DMS79 treated with DMSO at 0.1 percent for 48 hours (cell line): ENCODE measurements around the gene PARD3B.
"Not testable (repeated sequence)": the region's sequence is repeated elsewhere in the genome, so short reads cannot be mapped to it uniquely, and the experiment has no call there.

Source experiments
- DNase-seq: peaks from one replicate; lab custom pipeline; 2025; lab: John Stamatoyannopoulos, UW

The PARD3B gene

DNA sequence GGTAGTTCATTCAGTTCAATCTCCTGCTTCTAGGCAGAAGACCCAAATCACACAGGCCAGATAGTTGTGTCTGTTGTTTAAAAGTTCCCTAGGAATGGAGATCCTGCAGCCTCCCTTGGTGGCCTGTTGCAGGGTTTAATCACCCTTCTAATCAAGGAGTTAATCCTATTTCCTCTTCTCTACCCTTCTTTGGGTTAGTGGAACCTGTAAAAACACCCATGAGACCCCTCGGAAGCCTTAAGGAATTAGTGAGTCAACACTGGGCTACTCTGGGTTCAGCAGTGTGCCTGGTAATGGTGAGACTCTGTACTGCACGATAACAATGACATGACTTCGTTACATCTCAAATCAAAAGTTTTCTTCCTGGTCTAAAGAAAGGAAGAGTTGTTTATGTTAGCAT is 919.4 kb downstream of the PARD3B start:
- no peak for DNase-seq

DNA sequence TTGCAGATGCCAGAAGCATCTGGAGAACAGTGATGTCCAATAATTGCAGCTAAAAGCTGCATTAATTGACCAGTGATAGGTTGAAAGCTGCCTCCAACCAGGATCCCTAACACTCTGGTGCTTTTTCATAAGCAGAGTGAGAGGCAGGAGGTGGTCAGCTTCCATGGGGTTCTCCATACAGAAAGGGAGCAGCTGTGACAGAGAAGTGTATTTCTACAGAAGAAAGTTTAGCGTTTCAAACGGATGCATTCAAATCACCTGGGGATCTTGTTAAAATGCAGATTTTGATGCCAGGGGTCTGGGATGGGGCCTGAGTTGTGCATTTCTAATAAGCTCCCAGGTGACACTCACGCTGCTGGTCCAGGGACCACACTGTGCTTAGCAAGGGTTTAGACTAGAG is 920.5 kb downstream of the PARD3B start:
- DNase-seq, result no peak

DNA sequence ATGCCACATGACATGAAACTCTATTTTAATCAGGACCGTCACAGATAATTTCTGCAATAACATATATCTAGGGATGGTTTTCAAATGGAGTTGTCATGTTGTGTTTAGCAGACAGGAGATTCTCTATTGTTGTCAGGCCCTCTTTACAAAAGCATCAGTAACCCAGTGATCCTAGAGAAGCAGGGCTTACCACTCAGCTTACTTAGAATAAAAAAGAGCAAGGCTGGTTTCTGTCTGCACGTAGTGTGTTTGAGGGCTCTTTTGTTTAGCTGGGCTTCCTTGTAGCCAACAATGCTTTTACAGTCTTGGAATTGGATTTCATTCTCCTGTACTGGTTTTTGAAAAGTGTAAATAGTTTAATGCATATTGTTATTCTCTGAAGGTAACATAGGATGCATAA is 926.5 kb downstream of the PARD3B start:
- DNase-seq, result no peak

DNA sequence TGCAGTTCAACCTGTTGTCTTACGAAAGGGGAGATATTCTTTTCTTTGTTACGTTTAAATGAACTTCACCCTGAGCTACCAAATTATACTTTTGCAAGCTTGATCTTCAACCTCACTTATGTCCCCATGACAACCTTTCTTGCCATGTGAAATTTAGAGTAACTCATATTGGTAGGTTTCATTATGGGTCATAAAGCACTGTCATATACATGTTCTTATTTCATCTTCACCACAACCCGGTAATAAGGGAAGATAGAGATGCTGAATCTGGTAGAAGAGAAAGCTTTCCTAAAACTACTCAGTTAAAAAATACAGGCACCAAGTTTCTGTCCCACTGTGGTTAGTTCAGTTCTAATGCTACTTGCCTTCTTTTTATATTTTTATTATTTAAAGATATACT is 928.5 kb downstream of the PARD3B start:
- no peak for DNase-seq

DNA sequence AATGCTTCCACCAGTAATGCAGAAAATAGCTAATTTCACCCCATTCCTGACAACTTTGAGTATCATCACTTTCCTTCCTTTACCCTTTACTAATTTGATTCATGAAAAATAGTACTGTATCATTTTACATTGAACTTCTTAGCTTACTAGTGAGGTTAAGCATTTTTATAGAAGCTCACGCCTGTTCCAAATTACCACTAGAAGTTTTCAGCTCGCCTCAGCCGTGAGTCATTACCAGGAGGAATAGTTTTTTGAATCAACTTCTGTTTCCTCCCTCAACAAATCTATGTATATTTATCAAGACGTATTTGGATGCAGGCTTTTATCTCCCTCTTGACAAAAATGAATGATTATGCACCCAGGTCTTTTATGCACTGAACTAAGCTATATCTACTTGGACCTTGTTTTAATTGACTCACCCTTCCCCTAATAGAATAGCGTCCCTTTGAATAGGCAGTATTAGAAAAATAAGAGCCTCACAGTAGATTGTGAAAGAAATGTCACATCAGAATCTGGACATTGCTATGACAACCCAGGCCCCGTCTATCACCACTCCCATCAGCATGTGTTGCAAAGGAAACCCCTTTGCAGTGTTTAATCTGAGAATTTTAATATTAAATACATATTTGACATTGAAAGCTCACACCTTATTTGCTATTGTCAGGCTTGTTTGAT is 929.6 kb downstream of the PARD3B start:
- no peak for DNase-seq

DNA sequence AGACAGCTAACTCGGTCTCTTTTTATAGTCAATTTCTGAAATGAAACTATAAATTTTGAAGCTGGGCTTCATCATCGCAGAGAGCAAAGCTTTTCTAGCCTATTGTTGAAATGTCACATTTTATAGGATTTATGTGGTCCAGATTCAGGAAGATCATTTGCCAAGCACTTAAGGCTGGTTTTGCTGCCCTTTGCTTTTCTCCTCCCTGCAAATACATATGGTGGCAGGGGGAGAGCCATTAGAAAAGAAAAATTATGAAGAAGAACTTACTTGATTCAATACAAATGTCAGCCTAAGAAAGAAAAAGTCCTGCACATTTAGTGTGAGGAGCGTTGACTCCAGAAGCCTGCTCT is 930.1 kb downstream of the PARD3B start:
- DNase-seq, result no peak

DNA sequence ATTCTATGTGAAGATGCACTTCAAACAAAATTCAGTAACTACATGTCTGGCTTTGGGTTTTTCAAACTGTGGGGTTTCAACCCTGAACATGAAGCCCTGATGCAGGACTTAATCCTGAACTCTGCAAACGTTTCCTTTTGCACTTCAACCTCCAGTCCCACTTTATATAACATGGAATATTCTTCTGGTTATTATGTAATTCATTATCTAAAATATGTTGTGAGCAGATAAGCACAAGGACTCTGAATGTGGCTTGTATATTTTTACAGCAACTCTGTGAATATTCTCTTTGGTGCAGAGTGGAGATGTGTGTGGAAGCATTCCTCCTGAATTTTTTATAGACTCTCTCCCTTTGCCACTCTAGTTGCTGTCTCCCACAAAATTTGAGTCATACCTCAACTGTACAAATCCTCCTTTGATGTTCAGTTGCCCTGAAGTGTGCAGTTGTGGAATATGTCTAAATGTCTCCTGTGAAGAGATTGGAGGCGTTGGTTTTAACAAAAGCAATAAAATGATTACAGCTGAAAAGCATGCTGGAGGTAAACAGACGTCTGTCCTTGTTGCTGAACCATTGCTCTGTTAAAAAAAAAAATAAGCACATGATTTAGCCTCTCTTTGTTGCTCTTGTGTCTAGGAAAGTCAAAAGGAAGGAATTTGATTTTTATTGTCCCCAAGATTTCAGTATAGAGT is 931.9 kb downstream of the PARD3B start:
- no peak for DNase-seq

DNA sequence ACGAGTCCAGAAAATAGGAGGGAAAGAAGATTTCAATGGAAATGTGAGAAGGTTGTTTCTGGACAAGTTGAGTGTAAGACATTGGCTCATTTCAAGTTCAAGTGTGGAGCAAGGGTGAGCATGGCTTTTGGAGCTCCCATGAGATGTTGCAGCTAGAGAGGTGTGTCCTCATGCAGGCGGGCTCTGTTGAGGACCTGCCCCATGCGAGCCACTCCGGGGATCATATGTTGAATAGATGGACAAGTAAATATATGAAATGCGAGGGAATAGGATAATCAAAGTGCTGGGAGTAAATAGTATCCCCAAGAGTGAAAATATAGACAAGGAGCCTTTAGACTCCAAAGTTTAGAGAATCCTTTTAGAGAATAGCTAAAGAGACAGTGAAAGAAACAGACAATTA is 936.6 kb downstream of the PARD3B start:
- DNase-seq, result no peak

DNA sequence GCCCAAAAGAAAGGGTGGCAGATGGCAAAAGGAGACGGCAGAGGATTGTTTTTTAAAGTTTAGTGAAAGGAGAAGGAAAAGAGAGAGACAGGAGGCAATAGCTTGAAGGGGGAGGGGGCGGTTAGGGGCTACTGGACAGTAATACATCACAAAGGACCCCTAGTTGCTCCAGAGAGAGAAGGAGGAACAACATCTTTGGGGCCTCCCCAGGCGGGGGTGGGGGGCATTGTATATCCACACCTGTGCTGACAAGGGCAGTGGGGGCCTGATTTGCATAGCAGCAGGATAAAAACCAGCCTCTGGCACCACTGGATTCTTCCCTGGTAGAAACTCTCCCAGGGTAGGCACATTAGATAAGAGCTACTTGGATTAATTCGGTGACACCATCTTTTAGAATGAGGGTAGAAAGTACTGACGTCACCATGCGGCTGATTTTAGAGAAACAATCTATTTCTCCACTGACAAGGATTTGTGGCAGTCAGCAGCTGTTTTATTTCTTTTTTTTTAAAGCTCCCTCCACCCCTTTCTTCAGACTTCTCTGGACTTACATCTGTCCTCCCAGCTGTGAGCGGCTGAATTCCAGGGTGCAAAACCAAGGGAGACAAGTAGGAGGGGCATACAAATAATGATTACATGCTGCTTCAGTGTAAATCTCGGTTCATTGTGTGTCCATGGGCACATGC is 937.3 kb downstream of the PARD3B start:
- no peak for DNase-seq

DNA sequence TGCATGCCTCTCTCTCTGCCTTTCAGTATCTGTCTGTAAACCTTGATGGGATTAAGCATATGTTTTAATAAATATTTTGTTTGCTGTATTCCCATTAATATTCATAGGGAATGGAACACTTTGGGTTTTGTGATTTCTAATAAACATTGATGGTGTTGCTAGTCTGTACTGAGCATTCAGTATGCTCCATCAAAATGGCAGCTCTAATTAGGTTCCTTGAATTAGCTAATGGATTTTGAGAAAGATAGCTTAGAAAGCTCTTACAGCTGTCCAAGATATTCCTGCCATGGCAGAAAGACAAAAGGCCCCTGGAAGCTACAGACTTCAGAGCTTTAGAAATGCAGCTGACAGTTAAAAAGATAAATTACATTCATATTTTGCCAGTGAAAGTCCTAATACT is 937.8 kb downstream of the PARD3B start:
- DNase-seq, result no peak

DNA sequence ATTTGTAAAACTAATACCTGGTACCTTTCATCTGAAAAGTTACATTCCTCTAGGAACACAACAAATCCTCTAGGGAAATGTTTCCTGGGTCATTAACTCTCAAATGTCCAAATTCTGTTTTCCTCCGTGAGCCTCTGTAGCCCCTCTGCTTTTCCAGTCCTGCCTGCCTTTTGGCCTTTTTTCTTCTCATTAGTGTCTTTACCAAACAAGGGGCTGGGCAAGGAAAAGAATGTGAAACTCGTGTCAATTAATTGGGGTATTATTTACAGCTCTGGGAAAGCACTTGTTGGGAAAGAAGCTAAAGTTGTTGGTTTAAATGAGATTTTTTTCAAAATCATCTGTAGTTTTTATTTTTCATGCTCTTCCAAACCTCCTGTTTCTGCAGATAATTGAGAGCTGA is 938.9 kb downstream of the PARD3B start:
- no peak for DNase-seq

DNA sequence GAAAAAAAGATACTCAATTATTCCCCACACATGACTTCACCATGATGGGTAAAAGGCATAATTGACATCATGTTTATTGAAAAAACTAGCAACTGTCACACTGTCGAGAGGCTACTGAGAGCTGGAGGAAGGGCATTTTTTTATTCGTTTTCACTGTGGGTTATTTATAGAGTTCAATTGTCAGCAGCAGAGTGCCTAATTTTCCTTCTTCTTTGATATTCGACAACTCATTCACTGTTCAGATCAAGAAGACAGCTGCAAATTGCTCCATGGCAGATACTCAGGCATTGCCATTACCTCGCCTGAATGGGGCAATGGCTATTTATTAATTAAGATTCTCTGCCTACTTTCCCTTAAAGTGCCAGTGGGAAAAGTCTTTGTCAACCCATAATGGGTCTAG is 939.5 kb downstream of the PARD3B start:
- DNase-seq, result no peak

DNA sequence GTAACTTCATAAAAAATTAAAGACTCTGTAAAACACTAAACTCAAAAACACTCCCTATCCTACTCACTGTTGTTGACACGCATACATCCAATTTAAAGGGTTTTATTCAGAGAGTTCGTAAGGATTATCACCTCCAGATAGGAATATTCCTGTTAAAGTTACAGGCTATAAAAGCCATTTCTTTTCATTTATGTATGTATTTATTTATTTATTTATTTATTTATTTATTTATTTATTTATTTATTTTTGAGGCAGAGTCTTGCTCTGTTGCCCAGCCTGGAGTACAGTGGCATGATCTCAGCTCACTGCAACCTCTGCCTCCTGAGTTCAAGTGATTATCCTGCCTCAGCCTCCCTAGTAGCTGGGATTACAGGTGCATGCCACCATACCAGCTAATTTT is 948.3 kb downstream of the PARD3B start:
- DNase-seq, result not testable (repeated sequence)

DNA sequence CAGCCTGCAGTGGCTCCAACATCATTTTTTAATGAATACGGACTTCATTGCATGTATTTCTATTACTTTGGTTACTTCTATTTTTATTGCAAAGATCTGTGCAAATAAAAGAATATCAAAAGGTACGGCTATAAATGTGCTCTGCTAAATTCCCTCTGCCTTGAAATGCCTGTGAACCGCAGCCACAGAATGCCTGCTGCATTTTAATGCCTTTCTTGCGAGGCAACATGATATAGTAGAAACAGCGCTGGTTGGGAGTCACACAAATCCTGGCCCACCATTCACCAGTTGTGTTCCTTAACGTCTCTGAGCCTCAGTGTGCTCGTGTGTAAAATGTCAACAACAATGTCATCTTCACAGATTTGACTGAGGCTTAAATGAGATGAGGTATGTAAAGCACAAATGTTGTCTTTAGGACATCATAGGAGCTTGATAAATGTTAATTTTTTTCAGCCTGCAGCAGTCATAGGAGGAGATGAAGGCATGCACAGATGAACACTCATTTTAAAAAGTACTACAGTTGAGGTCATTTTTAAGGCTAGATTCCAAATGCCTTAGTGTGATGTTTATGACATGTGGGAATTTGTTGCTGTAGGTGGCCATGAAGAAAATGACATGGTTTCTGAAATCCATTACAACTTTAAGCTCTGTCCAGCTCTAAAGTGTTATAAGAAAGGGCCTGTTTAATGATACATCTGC is 949.4 kb downstream of the PARD3B start:
- no peak for DNase-seq

DNA sequence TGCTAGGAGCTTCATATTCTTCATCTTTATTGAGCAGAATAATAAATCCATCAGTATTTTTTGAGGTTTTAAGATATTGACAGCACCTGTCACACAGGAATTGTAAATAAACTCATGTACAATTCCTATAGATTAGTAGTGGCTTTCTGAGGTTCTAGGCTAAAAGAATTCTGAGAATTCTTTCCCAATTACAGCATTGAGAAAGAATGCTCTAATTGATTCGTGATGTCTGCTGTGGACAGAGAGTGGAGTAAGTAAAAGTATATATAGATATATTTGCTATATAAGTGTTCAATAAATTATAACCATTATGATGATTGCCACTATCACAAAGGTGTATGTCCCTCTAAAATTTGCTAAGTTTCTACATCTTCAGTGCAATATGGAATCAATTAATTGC is 950.5 kb downstream of the PARD3B start:
- DNase-seq, result no peak

DNA sequence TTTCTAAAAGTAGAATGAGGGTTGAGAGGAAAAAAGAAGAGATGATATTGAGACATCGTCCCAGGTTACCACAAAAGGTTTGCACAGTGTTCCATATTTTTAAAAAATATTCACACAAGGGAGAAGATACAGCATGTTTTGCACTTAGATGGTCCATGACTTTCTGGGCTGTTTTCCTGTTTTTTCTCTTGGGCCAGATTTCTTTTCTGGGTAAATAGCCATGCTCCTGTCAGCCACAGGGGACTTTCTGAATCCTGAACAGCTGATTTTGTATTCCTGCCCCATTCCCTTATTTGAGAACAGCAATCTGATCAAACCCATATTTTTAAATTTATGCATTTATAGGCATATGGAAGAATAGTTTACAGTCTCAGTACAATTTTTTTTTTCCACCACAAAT is 951.1 kb downstream of the PARD3B start:
- no peak for DNase-seq

DNA sequence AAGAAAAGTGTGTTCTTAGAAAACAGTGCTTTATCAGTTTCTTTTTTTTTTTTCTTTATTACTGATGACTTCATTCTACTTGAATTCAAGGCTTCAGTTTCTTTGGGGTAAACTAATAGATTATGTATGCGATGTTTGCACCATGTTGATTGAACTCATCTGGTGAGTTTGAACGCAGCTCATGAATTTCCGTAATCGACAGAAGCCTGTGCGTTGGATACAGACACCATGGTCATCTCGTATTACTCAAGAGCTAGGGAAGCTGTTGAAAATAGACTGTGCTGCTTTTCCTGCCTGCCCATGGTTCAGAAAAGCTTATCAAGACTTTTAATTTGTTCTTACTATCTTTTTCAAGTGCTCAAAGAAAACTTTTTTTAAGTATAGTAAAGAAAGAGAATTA is 951.5 kb downstream of the PARD3B start:
- DNase-seq, result no peak

DNA sequence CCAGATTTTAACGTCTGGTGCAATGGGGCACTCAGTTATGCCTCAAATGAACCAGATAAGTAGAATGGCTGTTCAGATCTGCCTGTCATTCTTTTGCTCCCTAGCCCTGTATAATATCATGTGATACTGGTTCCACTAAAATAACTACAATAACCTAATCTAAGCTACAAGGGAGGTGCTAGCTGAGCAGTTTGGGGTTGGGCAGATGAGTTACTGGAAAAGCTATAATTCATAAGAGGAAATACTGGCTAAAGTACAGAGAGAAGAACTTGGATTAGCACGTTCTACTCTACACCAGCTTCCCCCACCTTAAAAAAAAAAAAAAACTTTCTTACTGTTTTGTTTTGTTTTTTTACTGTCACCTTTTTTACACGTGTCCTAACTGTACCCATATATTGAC is 953.7 kb downstream of the PARD3B start:
- DNase-seq, result peak; percentile 91

DNA sequence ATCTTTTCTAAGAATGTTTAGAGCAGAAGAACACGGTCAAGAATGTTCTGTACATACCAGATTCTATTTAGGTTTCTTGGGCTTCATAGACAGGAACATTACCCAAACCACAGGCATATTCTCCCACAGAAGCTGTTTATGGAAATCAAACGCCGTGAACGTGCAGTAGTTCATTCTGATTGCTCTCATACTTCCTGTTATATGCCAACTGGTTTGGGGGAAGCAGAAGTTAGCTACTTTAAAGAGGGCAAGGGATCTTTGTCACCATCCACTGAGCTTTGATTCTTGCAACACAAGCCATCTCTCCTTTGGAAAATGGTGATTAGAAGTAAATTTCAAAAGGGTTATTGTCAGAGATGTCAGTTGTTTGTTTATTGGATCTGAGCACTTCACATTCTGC is 954.8 kb downstream of the PARD3B start:
- no peak for DNase-seq

DNA sequence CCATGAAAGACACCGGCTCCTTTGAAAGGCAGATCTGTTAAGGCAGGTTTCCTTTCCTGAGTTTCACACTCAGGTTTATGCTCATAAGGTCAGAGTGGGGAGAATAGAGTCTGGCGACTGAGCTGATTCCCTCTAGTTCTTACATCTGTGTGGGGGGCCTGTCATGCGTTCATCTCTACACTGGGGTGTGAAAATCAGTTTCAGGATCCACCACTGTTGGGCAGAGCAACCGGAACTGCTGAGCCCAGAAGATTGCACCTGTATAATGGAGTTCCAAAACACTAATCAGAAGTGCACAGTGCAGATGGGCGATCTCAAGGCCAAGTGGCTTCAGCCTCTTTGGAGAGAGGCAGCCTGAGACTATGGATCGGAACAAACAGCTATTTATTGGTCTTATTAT is 955.7 kb downstream of the PARD3B start:
- DNase-seq, result no peak

DNA sequence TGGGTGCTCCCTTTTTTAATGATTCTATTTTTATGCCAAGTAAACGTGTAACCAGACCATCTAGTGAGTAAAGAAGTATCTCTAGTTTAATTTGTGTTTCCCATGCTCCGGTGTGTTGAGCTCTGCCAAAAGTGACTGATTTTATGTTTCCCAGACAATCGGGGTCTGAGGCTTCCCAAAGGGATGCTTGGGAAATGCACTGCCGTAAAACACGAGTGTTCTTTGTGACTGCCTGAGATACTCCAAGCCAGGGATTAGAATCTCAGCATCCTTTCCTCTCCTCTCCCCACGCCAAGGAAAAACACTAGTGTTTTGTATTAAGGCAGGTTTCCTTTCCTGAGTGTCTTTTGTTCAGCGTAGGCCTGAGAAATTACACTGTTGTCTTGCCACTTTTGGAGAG is 956.6 kb downstream of the PARD3B start:
- DNase-seq, result no peak

DNA sequence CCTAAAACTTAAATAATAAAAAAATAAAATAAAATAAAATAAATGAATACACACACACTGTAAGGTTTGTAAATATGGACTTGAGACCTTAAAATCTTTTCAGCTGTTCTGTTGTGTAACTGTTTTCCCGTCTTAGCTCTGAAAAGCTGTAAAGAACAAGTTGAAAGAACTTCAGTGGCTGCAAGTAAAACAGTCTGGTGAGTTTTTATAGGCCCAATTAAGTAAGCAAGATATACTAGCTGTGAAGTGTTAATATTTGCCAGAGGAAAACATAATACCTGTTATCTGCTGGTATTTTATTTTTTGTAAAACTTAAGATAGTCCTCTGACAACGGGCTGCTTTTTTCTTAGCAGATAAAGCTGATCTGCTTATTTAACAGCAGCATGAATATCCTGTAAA is 960.1 kb downstream of the PARD3B start:
- DNase-seq, result no peak

DNA sequence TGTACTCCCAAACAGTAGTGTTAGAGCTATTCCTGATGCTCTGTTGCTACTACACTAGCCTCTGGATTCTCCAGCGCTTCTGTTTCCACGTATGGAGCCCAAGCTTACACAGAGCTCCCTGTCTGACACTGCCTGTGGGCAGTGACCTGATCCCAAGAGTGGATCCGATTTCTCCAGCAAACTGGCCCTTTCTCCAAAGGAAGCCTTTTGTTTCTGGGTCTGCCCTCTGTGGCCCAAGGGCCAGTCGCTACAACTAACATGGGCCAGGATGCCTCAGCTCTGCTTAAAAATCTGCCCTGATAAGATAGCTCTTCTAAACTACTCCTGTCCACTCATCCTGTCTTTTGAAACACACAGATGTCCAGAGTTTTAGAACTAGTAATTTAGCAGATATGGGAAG is 964.4 kb downstream of the PARD3B start:
- no peak for DNase-seq
